Lower leg skin (tissue), 3 donors: Measurements from ENCODE around the gene LCE3A.

Source experiments
- CTCF ChIP-seq, 3 donors: fragments of 450-650 bp; IDR thresholded peaks; one replicate each; pipeline ENCODE4 v1.5.1; 2016; ENCODE audit warnings: antibody characterized with exemption in 3 of 3, mild to moderate bottlenecking in 3 of 3, moderate library complexity in 2 of 3
- POLR2A ChIP-seq, 2 donors: fragments of 450-650 bp; IDR thresholded peaks; one replicate each; pipeline ENCODE4 v1.6.1; 2016 to 2017; ENCODE audit warnings: antibody characterized with exemption in 2 of 2, mild to moderate bottlenecking in 1 of 2, moderate library complexity in 1 of 2

- TF ChIP-seq CTCF (IDR thresholded peaks at IDR 0.05), result no peak
- TF ChIP-seq POLR2A (IDR thresholded peaks at IDR 0.05), result no peak
These were observed 22.2 kb upstream of the LCE3A start for GRCh38 chr1:152645146-152645545.
